ENCODE measurements around the gene CCDC90B. TPM values are rescaled to one million over a fixed set of nuclear protein-coding genes. Genes with fewer than 3 reads are reported as not detected.

Gene CCDC90B
- total and polyA plus RNA-seq, 10 of the 15 experiments (the other 5 are each of a cell fraction or from before 2014, with no cell fraction given), result 33.2 to 91.5 (median 59.2) TPM

- TF ChIP-seq SIX5 (IDR thresholded peaks at IDR 0.05; ENCODE audit: low read depth, low read length, severe bottlenecking) (peak; percentile 98), HCFC1 (IDR thresholded peaks at IDR 0.05; ENCODE audit: low read length) (peak; percentile 90), POU2F2 (IDR thresholded peaks at IDR 0.05; ENCODE audit: borderline replicate concordance, low read depth, low read length) (peak; percentile 90), WRNIP1 (IDR thresholded peaks at IDR 0.05; ENCODE audit: borderline replicate concordance, low read depth, low read length) (no peak), ZBTB40 (IDR thresholded peaks at IDR 0.05; ENCODE audit: borderline replicate concordance) (peak; percentile 85; the same call in 1 of the 2 replicates), SIN3A (IDR thresholded peaks at IDR 0.05; ENCODE audit: low read depth, low read length) (peak; percentile 79; the same call in 1 of the 2 replicates), FOXK2 (IDR thresholded peaks at IDR 0.05) (no peak), NBN (IDR thresholded peaks at IDR 0.05) (peak; percentile 97), CHD1 (IDR thresholded peaks at IDR 0.05; ENCODE audit: low read depth, low read length) (0 out of 2 replicates have a peak, but pooled peaks have one; percentile 48), BACH1 (IDR thresholded peaks at IDR 0.05; ENCODE audit: borderline replicate concordance) (peak; percentile 19), EZH2 (IDR thresholded peaks at IDR 0.05; ENCODE audit: borderline replicate concordance, control insufficient read depth, low read depth, low read length) (no peak), GABPA (IDR thresholded peaks at IDR 0.05; ENCODE audit: low read depth) (peak; percentile 85), NR2F1 (conservative IDR thresholded peaks at IDR 0.05) (0 out of 2 replicates have a peak, but pooled peaks have one; percentile 14), MTA2 (IDR thresholded peaks at IDR 0.05; ENCODE audit: low read depth) (no peak; the same call in 1 of the 2 replicates), TAF1 (IDR thresholded peaks at IDR 0.05; ENCODE audit: borderline replicate concordance, low read depth, low read length) (peak; percentile 75), NRF1 (conservative IDR thresholded peaks at IDR 0.05; ENCODE audit: low read depth, low read length) (peak; percentile 64), PAX5 (IDR thresholded peaks at IDR 0.05; ENCODE audit: borderline replicate concordance, low read depth, low read length) (peak; percentile 71; the same call in 1 of the 2 replicates), DPF2 (IDR thresholded peaks at IDR 0.05) (peak; percentile 77), REST (IDR thresholded peaks at IDR 0.05; ENCODE audit: low read depth, low read length) (no peak), IKZF1 (conservative IDR thresholded peaks at IDR 0.05) (peak; percentile 100), JUND (IDR thresholded peaks at IDR 0.05; ENCODE audit: low read depth, low read length) (no peak), ZNF274 (IDR thresholded peaks at IDR 0.05; ENCODE audit: insufficient read depth, insufficient read length) (no peak), KAT2A (conservative IDR thresholded peaks at IDR 0.05; ENCODE audit: control insufficient read depth, low read depth, low read length) (no peak), RAD51 (IDR thresholded peaks at IDR 0.05) (no peak), ASH2L (IDR thresholded peaks at IDR 0.05; ENCODE audit: borderline replicate concordance, low read depth) (peak; percentile 66; the same call in 1 of the 2 replicates)
Observed at GRCh38 chr11:83285771-83286528, at the start of gene CCDC90B (continued).
